ENCODE measurements around the gene ASCL3.

GRCh38 chr11:8937659-8938058 is 5.2 kb downstream of the ASCL3 start:
- no peak for TF ChIP-seq CTCF (IDR thresholded peaks at IDR 0.05)
- no peak for TF ChIP-seq POLR2A (IDR thresholded peaks at IDR 0.05)
- no peak for TF ChIP-seq POLR2AphosphoS5 (IDR thresholded peaks at IDR 0.05)
- TF ChIP-seq EP300 (IDR thresholded peaks at IDR 0.05) = no peak
